ENCODE data around the gene CALY.

GRCh38 chr10:133310399-133310755 is 26.3 kb downstream of the CALY start:
- TF ChIP-seq CTCF (IDR thresholded peaks at IDR 0.05) (no peak), POLR2A (IDR thresholded peaks at IDR 0.05; ENCODE audit: low read depth) (no peak)

Data from esophagus muscularis mucosa (tissue), 3 donors.